GM23248 (cell line): ENCODE measurements around the gene PAX9.

Source experiments
- EZH2 ChIP-seq: fragments of 200-600 bp; sonication (generic); IDR thresholded peaks from 2 replicates; pipeline ENCODE4 v1.6.1; 2018; ENCODE audit warnings: antibody characterized with exemption, mild to moderate bottlenecking; ENCODE audit not compliant: insufficient read depth, poor library complexity, severe bottlenecking
- EZH2phosphoT487 ChIP-seq: fragments of 200-600 bp; sonication (generic); IDR thresholded peaks from 2 replicates; pipeline ENCODE4 v1.6.1; 2018; ENCODE audit warnings: antibody characterized with exemption, moderate library complexity, mild to moderate bottlenecking, low read depth; ENCODE audit not compliant: insufficient read depth

GRCh38 chr14:36619131-36619530, 42.5 kb upstream of the PAX9 start:
- TF ChIP-seq EZH2 (no peak), EZH2phosphoT487 (no peak)
